Stimulated activated naive CD4-positive, alpha-beta T cell (primary cell): ENCODE data around the gene LLCFC1.

Source experiments
- DNase-seq, 6 experiments: peaks; one replicate each; lab custom pipeline; 2025; lab: John Stamatoyannopoulos, UW

The LLCFC1 gene

DNA sequence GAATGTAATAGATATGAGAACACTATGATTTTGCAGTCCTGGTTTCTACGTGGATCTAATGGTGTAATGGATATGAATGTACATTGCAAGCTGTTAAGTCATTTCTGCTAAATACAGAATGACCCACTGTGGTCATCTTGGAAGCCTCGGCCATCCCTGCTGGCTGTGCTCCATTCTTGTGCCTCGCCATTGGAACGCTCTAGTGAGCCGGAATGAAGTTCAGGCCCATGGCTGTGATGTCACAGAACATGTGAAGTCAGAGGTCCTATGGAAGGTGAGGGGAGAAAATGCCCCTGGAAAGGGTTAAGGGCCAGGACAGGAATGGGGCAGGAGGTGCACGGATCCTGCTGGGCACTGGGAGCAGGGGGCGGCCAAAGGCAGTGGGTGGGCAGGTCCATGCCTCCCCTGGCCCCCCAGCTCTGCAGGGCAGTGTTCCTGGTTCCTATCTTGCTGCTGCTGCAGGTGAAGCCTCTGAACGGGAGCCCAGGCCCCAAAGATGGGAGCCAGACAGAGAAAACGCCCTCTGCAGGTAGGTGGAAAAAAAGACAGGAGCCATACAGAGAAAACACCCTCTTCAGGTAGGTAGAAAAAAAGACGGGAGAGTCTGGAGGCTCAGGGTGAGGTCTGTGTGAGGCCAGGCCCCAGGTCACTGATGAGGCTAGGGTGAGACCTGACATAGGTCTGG is at the start of gene LLCFC1:
Gene LLCFC1 (plus strand): TSS at position 259 of the 685 bp plus-strand sequence. CDS start 138 bp downstream, at position 397.
- no peak for DNase-seq

DNA sequence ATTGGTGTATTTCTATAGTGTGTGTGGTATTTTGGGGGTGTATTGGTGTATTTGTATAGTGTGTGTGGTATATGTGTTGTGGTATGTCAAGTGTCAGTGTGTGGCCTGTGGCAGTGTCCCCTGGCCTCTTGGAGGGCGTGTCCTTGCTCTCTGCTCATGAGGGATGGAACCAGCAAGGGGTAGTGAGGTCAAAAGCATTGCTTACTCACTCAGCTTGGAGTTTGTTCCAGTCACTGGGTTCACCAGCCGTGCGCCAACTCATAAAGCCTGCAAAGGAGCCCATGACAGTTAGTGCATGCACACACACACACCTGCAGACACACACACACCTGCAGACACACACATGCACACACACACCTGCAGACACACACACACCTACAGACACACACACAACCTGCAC is 49.5 kb upstream of the LLCFC1 start:
- DNase-seq = no peak

DNA sequence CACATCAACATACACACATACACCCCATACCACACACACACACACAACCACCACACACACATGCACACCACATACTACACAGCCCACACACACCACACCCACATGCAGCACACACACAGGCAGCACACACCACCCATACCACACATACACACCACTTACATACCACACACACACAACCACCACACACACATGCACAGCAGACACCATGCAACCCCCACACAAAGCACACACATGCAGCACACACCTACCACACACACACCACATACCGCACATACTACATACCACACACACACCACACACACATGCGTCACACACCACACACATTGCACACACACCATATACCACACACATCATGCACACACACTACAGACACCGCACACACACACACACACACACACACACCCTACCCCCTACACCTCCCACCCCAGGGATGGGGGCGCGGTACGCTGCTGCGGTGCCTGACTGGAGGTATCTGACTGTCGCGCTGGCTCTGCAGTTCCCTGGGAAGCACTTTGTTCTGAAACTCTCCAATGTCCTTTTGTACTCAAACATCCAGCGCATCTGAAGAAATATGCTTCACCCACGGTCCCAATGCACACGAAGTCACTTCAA is 48.3 kb upstream of the LLCFC1 start:
- DNase-seq = no peak

DNA sequence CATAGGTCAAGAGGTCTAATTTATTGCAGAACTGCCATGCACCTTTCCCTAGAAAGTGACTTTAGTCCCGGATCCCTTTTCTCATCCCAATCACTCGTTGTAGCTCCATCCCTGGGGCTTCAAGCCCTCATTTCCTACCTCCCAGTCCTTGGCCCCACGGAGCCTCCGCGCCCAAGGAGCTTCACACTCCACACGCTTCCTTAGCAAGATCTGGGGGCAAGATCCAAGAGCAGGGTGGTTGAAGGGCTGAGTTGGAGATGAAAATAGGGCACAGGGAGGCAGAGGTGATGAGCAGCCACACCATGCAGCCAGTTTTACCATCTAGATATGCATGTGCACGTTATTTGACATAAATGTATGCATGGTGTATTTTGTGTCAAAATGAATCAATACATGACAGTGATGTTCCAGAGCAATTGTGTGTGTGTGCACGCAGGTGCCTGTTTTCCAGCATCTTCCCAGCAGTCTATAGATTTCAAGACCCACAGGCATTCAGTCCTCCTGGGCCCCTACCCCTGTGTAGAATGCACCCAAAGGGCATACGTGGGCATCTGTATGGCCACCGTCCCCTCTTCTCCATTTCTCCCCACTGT is 47.7 kb upstream of the LLCFC1 start:
- no peak for DNase-seq

DNA sequence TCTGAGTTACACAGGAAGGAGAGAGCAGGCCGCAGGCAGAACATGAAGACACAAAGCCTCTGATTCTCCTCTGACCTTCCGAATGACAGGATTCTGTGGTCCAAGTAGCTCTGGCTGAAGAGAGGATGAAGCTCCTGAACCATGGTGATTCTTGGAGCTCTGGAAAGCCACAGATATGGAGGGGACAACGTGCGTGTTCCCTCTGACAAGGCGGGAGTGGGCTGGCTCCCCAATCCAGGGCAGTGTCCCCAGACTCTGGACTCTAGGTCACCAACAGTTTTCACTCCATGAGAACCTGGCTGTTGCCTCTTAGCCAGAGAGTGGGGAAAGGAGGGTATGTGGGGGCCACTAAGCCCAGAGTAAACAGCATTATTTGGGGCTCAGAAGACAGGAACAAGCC is 46.3 kb upstream of the LLCFC1 start:
- DNase-seq = no peak

DNA sequence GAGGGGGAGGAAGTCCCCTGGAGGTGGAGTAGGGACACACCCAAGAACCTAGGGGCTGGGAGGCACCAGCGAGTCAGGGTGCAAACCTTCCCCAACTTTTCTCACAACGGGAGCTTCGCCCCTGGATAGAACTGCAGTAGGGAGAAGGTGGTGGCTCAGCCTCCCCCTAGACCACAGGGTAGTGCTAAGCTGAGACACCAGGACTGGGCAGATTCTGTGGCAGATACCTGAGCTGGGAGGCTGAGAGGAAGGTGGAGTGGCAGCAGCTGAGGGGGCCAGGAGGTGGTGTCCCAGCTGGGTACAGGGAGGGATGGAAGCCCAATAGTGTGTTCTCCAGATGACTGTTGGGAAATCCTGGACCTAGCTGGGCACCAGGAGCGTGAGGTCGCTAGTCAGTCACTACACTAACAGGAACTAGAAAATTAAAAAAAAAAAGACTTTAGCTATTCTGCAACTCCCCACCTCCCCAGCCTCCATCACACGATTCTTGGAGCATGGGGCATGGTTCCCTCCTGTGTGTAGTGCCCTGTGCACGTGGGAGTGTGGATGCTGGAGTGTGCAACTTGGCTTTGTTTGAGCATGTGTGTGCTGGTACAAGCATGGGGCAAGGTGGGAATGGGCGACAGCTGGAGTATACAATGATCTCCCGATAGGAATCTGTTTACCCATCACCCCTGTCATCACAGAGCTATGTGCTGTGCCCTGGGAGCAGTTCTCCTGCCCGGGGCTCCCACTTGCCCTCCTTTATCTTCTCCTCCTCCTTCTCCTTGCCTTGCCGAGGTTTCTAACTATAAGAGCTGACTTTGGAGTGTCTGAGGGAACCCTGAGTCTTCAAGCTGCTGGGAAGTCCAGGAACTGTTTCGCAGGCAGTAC is 44.9 kb upstream of the LLCFC1 start:
- DNase-seq = no peak

DNA sequence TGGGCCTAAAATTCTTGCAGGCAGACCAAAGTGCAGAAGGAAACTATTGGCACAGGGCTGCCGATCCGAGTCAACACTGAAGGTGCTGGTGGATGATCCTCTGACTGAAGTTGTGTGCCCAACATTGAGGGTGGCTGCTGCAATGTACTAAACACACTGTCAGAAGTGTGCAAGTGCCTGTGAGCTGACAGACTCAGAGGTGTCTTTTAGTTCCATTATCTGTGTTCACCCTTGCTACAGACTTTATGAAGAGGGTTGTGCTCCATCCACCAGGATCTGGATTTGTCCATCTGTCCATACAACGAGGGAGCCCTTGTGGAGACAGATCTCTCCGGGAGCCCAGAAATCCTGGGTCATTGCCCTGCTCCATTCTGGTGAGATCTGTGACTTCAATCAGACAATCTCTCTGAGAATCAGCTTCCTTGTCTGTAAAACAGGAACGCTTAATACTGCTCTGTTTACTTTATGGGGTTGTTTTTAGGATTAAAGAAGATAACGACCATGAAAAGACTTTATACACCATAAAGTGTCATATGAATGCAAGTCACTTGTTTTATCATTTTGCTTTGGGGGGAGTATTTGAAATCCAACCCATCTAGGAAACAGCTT is 44.2 kb upstream of the LLCFC1 start:
- DNase-seq = no peak

DNA sequence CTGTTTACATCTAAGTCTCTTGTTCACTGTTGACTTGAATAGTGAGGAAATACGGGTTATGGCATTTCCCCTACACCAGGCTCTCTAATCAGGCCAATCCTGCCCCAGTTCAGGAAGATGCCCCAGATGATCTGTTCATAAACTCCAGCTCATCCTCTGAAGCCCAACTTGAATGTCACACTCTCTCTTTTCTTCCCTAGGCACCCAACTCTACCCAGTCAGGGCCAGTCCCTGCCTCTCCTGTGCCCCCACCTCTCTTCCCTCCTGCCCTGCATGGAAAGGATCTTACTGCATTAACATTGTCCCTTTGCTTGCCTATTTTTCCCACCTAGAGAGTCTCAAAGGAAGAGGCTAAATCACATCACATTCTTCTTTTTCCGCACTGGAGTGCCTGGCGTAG is 43.1 kb upstream of the LLCFC1 start:
- DNase-seq = no peak

DNA sequence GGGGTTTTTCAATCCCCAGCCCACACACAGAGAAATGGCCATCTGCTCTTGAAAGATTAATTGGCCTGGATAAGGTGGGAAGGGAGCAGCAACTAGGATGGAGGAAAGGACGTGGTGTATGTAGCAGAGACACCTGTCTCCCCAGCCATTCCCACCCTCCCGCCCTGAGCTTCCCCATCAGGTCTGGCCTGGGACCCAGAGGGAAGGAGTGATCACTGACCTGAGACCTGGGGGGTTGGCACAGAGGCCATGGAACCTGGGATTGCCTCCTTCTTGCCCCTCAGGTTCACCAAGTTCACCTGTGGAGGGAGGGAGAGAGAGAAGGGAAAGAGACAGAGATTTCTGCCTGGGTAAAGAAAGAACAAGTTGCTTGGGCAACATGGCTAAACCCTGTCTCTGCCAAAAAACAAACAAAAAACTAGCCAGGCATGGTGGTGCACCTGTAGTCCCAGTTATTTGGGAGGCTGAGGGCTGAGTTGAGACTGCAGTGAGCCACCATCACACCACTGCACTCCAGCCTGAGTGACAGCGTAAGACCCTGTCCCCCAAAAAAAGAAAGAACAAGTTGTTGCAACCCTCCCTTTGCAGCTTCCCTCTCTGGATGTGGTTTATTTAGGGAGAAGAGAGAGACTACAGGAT is 42.4 kb upstream of the LLCFC1 start:
- no peak for DNase-seq

DNA sequence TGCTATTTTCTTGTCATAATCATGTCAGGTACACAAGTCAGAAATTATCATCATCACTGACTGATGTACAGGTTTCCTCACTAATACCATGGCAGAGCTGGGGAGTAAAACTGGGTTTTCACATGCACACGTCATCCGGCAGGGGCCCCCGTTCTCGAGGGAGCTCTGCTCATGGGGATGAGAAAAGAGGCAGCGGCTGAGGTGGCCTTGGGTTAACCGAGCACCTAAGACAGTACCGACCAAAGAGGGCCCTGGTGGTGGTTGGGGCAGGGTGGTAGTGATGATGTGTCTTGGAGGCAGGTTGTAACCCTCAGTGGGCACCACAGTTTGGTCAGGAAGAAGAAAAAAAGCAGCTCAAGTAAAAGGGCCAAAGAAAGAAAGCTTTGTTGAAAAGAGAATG is 41.6 kb upstream of the LLCFC1 start:
- no peak for DNase-seq

DNA sequence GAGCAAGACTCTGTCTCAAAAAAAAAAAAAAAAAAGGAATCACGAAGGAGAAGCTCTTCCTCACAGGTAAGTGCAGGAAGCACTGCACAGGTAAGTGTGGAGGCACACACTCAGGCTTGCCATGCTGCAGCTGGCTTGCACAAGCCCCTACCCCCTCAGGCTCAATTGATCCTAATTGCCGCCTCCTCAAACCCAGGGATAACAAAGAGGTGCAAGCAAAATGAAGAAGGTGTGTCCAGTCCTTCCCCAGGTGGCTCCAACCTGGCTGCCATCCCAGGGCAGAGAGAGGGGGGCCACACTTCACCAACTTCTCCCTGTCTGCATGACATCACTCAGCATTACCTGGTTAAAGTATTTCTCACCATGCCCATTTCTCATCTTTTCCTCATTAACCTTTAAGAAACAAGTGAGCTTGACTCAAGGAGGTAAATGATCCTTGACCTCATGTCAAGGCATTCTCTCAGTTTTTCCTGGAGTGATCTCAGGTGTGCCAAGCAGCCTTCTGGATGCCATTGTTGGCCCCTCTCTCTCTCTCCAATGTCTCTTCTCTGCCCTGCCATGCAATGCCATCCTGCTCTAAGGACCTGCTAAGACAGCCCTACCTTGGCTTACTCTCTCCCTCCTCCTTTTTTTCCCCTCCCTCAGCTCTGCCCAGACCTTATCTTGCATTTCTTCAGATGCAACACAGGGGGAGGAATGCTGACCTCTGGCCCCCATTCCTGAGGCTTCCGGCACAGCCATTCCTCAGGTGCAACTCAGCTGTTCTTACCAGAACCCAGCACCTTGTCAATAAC is 40.7 kb upstream of the LLCFC1 start:
- no peak for DNase-seq

DNA sequence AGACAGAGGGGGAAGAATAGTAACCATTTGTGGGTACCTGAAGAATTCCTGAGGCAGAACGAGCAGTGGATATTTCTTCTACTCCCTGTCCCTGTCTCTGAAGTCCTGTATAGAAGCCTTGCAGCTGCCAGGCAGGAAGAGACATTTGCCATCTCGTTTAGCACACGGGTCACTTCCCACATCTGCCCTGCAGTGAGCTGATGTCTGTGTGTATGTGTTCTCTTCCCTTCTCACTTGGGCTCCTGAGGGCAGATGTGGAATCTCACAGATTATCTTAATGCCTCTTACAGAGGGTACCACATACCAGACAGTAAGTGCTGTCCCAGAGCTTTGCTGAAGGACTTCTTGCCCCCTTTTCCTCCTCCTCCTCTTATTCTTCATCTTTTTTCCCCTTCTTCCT is 39.6 kb upstream of the LLCFC1 start:
- no peak for DNase-seq

DNA sequence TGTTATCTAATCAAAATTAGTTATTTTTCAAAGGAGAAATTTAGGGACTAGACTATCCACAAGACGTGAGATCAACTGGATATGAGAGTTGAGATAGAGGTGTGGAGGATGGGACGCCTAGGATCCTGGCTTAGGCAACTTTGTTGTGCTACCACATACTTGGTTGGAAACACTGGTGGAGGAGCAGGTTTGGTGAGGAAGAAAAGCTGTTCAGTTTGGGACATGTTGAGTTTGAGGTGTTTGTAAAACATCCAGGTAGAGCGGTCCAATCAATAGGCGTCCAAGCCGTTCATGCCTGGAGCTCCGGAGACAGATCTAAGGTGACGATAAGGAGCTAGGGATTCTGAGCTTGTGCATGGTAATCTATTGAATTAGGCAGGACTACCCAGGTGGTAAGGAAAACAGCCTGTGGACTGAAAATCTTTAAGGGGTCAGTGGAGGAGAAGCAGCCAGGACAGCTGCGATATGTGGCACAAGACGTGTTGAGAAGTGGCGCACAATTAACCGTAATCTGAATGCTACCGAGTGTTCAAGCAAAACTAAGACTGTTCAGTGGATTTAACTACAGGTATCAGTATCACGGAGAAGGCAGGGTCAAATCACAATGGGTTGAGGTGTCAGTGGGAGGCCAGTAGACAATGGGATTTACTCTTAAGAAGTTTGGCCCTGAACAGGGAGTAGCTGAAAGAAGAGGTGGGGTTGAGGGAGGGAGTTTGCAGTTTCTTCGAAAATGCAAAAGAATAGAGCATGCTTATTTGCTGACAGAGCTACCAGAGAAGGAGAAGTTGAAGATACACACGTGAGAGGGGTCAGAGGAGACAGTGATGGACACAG is 37.6 kb upstream of the LLCFC1 start:
- DNase-seq = no peak

DNA sequence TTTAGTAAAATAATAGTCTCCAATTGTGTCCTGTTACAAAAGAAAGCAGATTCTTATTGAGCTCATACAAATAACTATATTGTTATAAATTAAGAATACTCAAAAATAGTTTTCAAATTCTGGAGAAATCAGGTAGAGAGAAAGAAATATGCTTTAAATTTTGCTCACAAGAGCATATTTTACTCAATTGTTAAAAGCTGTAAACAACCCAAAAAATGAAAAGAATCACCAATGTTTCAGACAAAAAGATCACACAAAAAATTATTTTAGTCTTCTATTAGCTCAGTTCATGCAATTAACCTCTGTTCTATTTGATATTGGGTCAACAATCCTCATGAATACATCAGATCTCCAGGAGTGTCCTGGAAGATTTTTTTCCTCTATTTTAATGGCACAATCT is 35.2 kb upstream of the LLCFC1 start:
- no peak for DNase-seq

DNA sequence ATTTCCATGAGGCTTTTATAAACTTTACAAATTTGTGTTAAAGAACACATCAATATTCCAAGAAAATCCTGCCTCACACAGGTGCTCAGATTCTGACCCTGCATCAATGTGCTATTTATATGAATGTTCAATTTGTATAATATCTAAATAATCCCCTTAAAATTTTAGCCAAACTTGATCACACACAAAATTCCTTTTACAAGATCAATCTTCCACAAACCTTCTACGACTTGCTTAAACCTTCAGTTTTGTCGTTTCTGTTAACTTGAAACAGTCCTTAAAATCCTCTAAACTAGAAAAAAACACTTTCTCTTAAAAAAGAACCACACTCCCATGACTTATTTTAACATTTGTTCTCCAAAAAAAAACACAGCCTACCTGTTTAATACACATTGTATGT is 33.5 kb upstream of the LLCFC1 start:
- DNase-seq = no peak

DNA sequence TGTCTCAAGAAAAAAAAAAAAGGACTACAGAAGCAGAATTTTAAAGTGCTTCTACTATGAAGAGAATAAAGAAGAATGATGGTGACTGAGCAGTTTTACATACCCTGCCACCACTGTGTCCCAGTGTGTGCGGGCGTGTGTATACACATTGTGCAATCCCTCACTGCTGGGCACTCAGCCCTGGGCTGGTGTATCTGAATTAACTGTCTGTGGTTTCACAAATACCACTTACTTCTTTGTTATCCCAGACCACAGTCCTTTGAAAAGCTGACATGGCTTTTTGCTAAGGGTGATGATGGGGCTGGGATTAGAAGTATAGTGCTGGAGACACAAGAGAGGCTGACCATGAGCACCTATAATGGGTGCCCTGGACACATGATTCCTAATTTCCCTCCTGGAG is 32.6 kb upstream of the LLCFC1 start:
- DNase-seq = no peak

DNA sequence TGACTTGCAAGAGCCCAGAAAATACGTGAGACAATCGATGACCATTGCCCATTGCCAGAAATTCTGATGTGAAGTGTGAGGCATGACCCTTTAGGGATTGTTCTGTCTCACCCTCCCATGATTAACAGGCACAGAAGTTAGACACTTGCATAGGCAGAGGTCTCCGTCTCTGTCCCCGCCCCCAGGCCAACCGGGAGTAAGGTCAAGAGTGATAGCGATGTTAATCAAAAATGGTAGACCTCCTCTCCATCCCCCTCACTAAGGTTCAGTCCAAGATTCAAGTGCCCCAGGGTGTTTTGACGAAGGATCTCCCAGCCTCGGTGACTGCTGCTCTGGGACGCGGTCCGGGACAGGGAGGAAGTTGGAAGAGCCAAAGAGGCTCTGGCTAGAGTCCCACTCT is 31.0 kb upstream of the LLCFC1 start:
- DNase-seq = no peak

DNA sequence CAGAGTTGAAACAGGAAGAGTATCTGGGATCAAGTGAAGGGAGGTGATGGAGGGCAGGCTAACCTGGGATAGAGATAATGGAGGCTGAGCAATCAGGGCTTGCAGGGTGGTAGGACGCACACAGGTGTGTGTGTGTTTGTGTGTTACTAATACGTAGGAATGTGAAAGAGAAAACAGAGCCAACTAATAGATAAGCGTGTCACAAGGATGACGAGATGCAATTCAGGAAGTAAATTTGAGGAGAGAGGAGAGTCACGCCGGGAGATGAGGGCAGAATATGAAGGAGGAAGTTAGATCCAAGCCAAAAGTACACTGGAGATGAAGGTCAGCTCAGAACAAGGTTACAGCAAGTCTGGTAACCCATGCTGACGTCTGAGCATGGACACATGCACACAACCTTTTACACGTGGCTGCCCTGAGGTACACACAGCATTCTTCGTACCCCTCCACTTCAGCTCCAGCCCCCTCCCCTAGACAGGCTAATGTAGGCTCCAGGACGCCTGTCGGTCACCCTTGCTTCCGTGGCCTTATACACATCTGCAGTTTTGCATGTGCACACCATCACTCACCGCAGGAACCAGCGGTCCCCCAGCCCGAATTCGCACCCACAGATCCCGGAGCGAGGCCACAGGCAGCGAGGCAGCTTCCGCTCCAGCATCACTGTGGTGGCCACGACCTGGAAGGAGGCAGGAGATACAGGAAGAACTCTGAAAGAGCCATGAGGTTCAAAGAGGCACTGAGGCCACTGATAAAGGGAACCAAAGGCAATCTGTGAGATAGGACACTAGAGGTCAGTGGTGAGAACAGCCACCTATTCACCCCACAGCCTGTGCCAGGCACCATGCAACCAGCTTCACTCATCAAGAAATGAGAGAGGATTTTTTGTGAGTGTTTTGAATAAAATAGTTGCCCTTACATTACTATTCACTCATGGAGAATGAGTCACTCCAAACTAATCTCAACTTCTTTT is 30.1 kb upstream of the LLCFC1 start:
- no peak for DNase-seq

DNA sequence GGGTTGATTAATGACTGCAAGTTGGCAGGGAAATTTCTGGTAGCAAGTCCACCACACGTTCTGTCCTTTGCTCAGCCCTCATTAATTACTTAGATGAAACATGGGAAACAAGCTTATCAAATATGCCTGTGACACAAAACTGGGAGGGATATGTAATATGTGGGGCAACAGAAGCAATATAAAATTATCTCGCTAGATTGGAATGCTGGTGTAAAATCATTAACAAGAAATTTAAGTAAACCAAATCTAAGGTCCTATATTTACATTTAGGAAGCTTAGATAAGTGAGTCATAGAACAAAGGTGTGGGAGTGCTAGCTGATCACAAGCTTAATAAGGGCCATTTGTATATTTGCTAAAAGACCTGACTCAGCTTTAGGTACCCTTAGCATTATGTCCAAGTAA is 29.3 kb upstream of the LLCFC1 start:
- DNase-seq = no peak
